Neural cell (in vitro differentiated cells): ENCODE measurements around the gene TFDP2.

Experiments used
- POLR2AphosphoS5 ChIP-seq: IDR thresholded peaks from 2 replicates; pipeline ENCODE4 v1.6.1; 2012
- TF ChIP-seq, protein P1 (sequence below): fragments of 450-650 bp; IDR thresholded peaks from 2 replicates; pipeline ENCODE4 v1.5.1; 2014; ENCODE audit warnings: antibody characterized with exemption, mild to moderate bottlenecking, moderate library complexity; ENCODE audit not compliant: poor library complexity, severe bottlenecking

DNA sequence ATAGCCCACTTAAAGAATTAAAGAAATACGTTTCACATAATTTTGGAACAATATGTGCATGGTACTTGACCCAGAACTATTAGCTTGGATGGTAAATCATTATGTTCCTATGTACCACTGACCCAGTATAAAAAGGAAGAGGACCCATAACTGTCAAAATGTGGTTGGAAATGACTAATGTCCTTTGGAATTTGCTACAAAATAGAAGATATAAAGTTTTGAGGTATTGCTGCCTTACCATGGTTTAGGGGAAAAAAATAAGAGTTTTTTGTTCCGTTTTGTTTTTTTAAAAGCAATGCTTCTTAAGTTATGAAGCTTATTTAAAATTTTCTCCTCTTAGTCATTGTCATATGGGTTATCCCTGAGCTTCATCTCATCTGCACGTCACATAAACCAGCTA, 15.8 kb upstream of the TFDP2 start:
- TF ChIP-seq, protein P1, sequence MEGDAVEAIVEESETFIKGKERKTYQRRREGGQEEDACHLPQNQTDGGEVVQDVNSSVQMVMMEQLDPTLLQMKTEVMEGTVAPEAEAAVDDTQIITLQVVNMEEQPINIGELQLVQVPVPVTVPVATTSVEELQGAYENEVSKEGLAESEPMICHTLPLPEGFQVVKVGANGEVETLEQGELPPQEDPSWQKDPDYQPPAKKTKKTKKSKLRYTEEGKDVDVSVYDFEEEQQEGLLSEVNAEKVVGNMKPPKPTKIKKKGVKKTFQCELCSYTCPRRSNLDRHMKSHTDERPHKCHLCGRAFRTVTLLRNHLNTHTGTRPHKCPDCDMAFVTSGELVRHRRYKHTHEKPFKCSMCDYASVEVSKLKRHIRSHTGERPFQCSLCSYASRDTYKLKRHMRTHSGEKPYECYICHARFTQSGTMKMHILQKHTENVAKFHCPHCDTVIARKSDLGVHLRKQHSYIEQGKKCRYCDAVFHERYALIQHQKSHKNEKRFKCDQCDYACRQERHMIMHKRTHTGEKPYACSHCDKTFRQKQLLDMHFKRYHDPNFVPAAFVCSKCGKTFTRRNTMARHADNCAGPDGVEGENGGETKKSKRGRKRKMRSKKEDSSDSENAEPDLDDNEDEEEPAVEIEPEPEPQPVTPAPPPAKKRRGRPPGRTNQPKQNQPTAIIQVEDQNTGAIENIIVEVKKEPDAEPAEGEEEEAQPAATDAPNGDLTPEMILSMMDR = no peak
- TF ChIP-seq POLR2AphosphoS5 = no peak
